Measurements from ENCODE around the gene HPCA. TPM values are rescaled to one million over a fixed set of nuclear protein-coding genes. Genes with fewer than 3 reads are reported as not detected.

HPCA gene
- total RNA-seq, 1 experiment from 2014 or later, result not detected

DNA sequence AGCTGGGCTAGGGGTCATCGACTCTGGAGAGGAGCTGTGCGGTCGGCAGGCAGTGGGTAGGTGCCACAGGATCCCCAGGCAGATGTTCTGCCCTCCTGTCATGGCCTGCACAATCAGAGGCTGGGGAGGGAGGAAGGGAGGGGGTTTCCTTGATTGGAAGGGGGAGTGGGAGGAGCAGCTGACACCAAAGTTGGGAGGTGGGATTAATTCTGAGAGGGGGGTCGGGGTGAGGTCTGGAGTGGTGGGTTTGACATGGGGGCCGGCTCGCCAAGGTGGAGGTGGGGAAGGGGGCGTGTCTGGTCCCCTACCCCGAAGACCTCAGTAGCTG is 651 bp upstream of the HPCA start:
- BruUV-seq (replicated peaks), result no TSS peak
- Mint-ChIP-seq H3K36me3 (ENCODE audit: insufficient read depth, unreplicated experiment) (peaks cover 17% of the 10 kb centered on the region), H3K9me3 (ENCODE audit: low read depth, unreplicated experiment) (no peaks in the 10 kb centered on the region), H3K4me3 (ENCODE audit: low read depth, unreplicated experiment) (peak overlapping the region; percentile 41), H3K27me3 (ENCODE audit: unreplicated experiment) (peaks cover 76% of the 10 kb centered on the region), H3K4me1 (ENCODE audit: low read depth, unreplicated experiment) (peaks cover 27% of the 10 kb centered on the region), H3K27ac (ENCODE audit: unreplicated experiment) (no peak overlapping the region)
- CTCF ChIA-PET, result no interaction called here
- no peak for DNase-seq
- intact Hi-C loops (cut with micrococcal nuclease; ENCODE audit: unreplicated experiment), result no loop called here
- TF ChIP-seq, protein P1, sequence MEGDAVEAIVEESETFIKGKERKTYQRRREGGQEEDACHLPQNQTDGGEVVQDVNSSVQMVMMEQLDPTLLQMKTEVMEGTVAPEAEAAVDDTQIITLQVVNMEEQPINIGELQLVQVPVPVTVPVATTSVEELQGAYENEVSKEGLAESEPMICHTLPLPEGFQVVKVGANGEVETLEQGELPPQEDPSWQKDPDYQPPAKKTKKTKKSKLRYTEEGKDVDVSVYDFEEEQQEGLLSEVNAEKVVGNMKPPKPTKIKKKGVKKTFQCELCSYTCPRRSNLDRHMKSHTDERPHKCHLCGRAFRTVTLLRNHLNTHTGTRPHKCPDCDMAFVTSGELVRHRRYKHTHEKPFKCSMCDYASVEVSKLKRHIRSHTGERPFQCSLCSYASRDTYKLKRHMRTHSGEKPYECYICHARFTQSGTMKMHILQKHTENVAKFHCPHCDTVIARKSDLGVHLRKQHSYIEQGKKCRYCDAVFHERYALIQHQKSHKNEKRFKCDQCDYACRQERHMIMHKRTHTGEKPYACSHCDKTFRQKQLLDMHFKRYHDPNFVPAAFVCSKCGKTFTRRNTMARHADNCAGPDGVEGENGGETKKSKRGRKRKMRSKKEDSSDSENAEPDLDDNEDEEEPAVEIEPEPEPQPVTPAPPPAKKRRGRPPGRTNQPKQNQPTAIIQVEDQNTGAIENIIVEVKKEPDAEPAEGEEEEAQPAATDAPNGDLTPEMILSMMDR (IDR thresholded peaks at IDR 0.05; ENCODE audit: unreplicated experiment), result no peak

DNA sequence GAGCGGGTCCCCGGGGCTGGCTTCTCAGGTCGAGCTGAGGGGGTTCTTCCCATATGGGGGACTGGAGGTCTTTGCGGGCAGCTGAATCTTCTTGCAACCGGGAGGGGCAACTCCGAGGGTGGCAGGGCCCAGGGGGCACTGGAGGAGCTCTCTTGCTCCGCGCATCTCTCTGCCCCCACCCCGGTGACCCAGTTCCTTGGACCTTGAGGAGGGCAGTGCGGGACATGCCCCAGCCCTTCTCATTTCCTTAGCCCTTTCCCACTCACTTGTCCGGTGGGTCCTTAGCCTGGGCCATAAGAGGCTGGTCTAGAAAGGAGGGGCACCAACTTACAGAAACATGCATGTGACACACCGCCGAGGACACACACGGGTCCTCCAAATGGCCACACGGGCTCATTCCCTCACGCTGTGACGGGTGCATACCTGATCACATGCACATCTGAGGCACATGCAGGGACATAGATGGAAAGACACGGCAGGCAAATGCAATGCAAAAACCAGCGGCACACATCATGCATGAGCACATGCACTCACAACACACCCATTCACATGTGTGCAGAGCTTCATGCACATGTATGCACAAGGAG is 630 bp downstream of the HPCA start:
- no TSS peak for BruUV-seq (replicated peaks)
- Mint-ChIP-seq H3K4me1 (ENCODE audit: low read depth, unreplicated experiment) (peaks cover 18% of the 10 kb centered on the region), H3K27me3 (ENCODE audit: unreplicated experiment) (peaks cover 89% of the 10 kb centered on the region), H3K9me3 (ENCODE audit: low read depth, unreplicated experiment) (no peaks in the 10 kb centered on the region), H3K27ac (ENCODE audit: unreplicated experiment) (no peak overlapping the region), H3K36me3 (ENCODE audit: insufficient read depth, unreplicated experiment) (peaks cover 17% of the 10 kb centered on the region), H3K4me3 (ENCODE audit: low read depth, unreplicated experiment) (peak overlapping the region; percentile 41)
- no peak for DNase-seq
- CTCF ChIA-PET, result no interaction called here
- TF ChIP-seq, protein P1 (IDR thresholded peaks at IDR 0.05; ENCODE audit: unreplicated experiment), result no peak
- intact Hi-C loops (cut with micrococcal nuclease; ENCODE audit: unreplicated experiment), result no loop called here

DNA sequence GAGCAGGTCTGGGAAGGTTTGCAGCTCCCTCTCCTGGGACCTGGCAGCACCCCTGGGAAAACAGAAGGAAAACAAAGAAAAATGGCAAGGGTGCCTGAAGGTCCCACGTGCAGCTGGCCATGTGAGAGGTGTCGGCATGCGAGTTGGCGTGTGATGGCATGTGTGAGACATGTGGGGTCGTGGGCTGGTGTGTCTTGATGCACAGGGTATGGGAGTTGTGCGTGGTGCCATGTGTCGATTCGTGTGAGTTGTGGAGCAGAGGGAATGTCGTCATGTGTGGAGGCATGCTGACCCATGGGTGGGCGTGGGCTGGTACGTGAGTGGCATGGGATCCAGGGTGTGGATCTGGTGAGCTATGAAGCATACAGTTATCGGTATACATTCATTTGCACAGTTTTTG is 1.3 kb downstream of the HPCA start:
- Mint-ChIP-seq H3K9me3 (ENCODE audit: low read depth, unreplicated experiment) (no peaks in the 10 kb centered on the region), H3K36me3 (ENCODE audit: insufficient read depth, unreplicated experiment) (peaks cover 23% of the 10 kb centered on the region), H3K4me3 (ENCODE audit: low read depth, unreplicated experiment) (no peak overlapping the region), H3K27me3 (ENCODE audit: unreplicated experiment) (peaks cover 96% of the 10 kb centered on the region), H3K27ac (ENCODE audit: unreplicated experiment) (no peak overlapping the region), H3K4me1 (ENCODE audit: low read depth, unreplicated experiment) (peaks cover 25% of the 10 kb centered on the region)
- BruUV-seq (replicated peaks), result no TSS peak
- CTCF ChIA-PET, result no interaction called here
- TF ChIP-seq, protein P1 (IDR thresholded peaks at IDR 0.05; ENCODE audit: unreplicated experiment), result no peak
- no peak for DNase-seq
- intact Hi-C loops (cut with micrococcal nuclease; ENCODE audit: unreplicated experiment), result no loop called here

DNA sequence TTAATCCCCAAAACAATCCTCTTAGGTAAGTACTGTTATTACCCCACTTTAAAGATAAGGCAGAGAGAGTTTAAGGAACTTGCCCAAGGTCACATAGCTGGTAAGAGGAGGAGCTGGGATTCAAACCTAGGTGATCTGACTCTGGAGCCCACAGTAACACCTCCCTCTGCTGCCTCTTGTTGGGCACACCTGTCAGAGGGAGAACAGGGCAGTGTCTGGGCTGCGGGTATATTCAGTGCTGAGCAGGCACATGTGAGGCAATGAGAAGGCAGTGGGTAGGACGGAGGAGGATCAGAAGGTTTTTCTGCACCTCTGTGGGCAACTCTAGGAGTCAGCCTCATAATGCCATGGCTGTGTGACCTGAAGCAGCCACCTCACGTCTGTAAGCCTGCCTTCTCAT is 1.8 kb downstream of the HPCA start:
- no peak for DNase-seq
- no TSS peak for BruUV-seq (replicated peaks)
- Mint-ChIP-seq H3K27ac (ENCODE audit: unreplicated experiment) (no peak overlapping the region), H3K27me3 (ENCODE audit: unreplicated experiment) (peaks cover 100% of the 10 kb centered on the region), H3K4me3 (ENCODE audit: low read depth, unreplicated experiment) (no peak overlapping the region), H3K9me3 (ENCODE audit: low read depth, unreplicated experiment) (no peaks in the 10 kb centered on the region), H3K4me1 (ENCODE audit: low read depth, unreplicated experiment) (peaks cover 27% of the 10 kb centered on the region), H3K36me3 (ENCODE audit: insufficient read depth, unreplicated experiment) (peaks cover 26% of the 10 kb centered on the region)
- intact Hi-C loops (cut with micrococcal nuclease; ENCODE audit: unreplicated experiment), result no loop called here
- TF ChIP-seq, protein P1 (IDR thresholded peaks at IDR 0.05; ENCODE audit: unreplicated experiment), result no peak
- CTCF ChIA-PET, result no interaction called here
